ENCODE measurements around the gene RHEX.

GRCh38 chr1:206035027-206035426, 17.9 kb upstream of the RHEX start:
- TF ChIP-seq POLR2A (IDR thresholded peaks at IDR 0.05) (no peak), CTCF (IDR thresholded peaks at IDR 0.05) (no peak)

All from ovary (tissue), 3 donors.